H1 (cell line): ENCODE results near the gene PDE1C. TPM values are rescaled to one million over a fixed set of nuclear protein-coding genes. Genes with fewer than 3 reads are reported as not detected.

ENCODE experiments used
- CTCF ChIA-PET: fragments of 300-600 bp; sonication (Branson Sonifier 250); formaldehyde crosslinking; loops from one replicate; lab custom pipeline; 2021; ENCODE audit not compliant: partially characterized antibody; lab: Charles Lee
- POLR2A ChIA-PET: fragments of 300-600 bp; sonication (Branson Sonifier 250); formaldehyde crosslinking; loops from one replicate; lab custom pipeline; 2021; ENCODE audit warnings: inconsistent platforms; ENCODE audit not compliant: partially characterized antibody; lab: Charles Lee
- DNase-seq, 2 experiments: peaks; one replicate each; pipeline versions ENCODE4 v3.0.0 to v3.0.0-alpha.2; 2010 to 2022; ENCODE audit warnings: low spot score in 2 of 2, low read depth in 1 of 2, mixed read lengths in 1 of 2
- FAIRE-seq: peaks from 2 replicates; lab custom pipeline; 2011; peaks lifted over from hg19 to GRCh38; lab: Jason Lieb, UNC
- H2AFZ ChIP-seq: 2 replicates; pipeline ENCODE4 v1.8.1; 2012; ENCODE audit warnings: low read length, inconsistent platforms
- H2AK5ac ChIP-seq: 2 replicates; pipeline ENCODE4 v1.6.1; 2013; ENCODE audit warnings: low read depth, low read length
- H2BK120ac ChIP-seq: replicated peaks from 2 replicates; pipeline ENCODE3; 2013; ENCODE audit warnings: low read depth, low read length, inconsistent platforms
- H2BK12ac ChIP-seq: 2 replicates; pipeline ENCODE4 v1.6.1; 2013; ENCODE audit warnings: low read depth, low read length
- H2BK15ac ChIP-seq: 2 replicates; pipeline ENCODE4 v1.6.1; 2013; ENCODE audit warnings: low read length
- H2BK20ac ChIP-seq: 2 replicates; pipeline ENCODE4 v1.6.1; 2013; ENCODE audit warnings: low read length
- H2BK5ac ChIP-seq: 2 replicates; pipeline ENCODE4 v1.6.1; 2013; ENCODE audit warnings: low read depth, low read length
- H3K14ac ChIP-seq: 2 replicates; pipeline ENCODE4 v1.6.1; 2013; ENCODE audit warnings: inconsistent platforms; ENCODE audit not compliant: insufficient read length
- H3K18ac ChIP-seq: 2 replicates; pipeline ENCODE4 v1.6.1; 2013; ENCODE audit warnings: low read length; ENCODE audit errors: extremely low read depth
- H3K23ac ChIP-seq: 2 replicates; pipeline ENCODE4 v1.6.1; 2013; ENCODE audit warnings: inconsistent platforms; ENCODE audit not compliant: insufficient read length
- H3K23me2 ChIP-seq: 2 replicates; pipeline ENCODE4 v1.6.1; 2013; ENCODE audit warnings: low read depth, low read length
- H3K27ac ChIP-seq: 2 replicates; pipeline ENCODE4 v1.6.1; 2011; ENCODE audit warnings: low read depth, low read length, inconsistent platforms
- H3K27me3 ChIP-seq, 4 experiments: replicated peaks in 1 of 4; 1 replicate in 1 of 4; 2 replicates in 3 of 4; pipeline versions ENCODE4 v1.6.1 to v1.8.1; 2011 to 2013; ENCODE audit warnings: low read length in 3 of 4, mild to moderate bottlenecking in 3 of 4, inconsistent platforms in 2 of 4, mixed read lengths in 2 of 4, moderate library complexity in 1 of 4; ENCODE audit not compliant: control insufficient read depth in 3 of 4, insufficient read depth in 3 of 4; ENCODE audit errors: extremely low read depth in 1 of 4
- H3K36me3 ChIP-seq, 4 experiments: 2 replicates each; pipeline versions ENCODE4 v1.6.1 to v1.8.1; 2011 to 2013; ENCODE audit warnings: mild to moderate bottlenecking in 4 of 4, low read length in 3 of 4, moderate library complexity in 2 of 4, control low read depth in 1 of 4, inconsistent platforms in 1 of 4; ENCODE audit not compliant: insufficient read depth in 4 of 4, control insufficient read depth in 2 of 4
- H3K4ac ChIP-seq: replicated peaks from 2 replicates; pipeline ENCODE3; 2013; ENCODE audit warnings: low read length, low read depth, mixed read lengths, inconsistent platforms; ENCODE audit not compliant: insufficient read length
- H3K4me1 ChIP-seq, 4 experiments: replicated peaks in 1 of 4; 1 replicate in 1 of 4; 2 replicates in 3 of 4; pipeline versions ENCODE4 v1.6.1 to v1.8.1; 2011 to 2013; ENCODE audit warnings: low read length in 3 of 4, inconsistent platforms in 2 of 4, mixed read lengths in 1 of 4; ENCODE audit not compliant: insufficient read depth in 4 of 4, control insufficient read depth in 3 of 4
- H3K4me2 ChIP-seq, 2 experiments: 2 replicates each; pipeline versions ENCODE4 v1.6.1 to v1.8.1; 2011 to 2013; ENCODE audit warnings: low read depth in 2 of 2, low read length in 2 of 2, control low read depth in 1 of 2, inconsistent platforms in 1 of 2, mild to moderate bottlenecking in 1 of 2; ENCODE audit not compliant: insufficient read depth in 1 of 2
- H3K4me3 ChIP-seq, 4 experiments: fragments of 200-600, 300-600 bp in 1 of 4; sonication (generic), shearing (Covaris generic), sonication (Bioruptor Twin) in 1 of 4; 2 replicates each; pipeline versions ENCODE4 v1.5.1 to v1.8.1; 2011 to 2016; ENCODE audit warnings: low read length in 4 of 4, low read depth in 3 of 4, control low read depth in 2 of 4, inconsistent platforms in 2 of 4, mild to moderate bottlenecking in 2 of 4, mixed read lengths in 1 of 4, moderate library complexity in 1 of 4; ENCODE audit not compliant: insufficient read depth in 2 of 4; ENCODE audit errors: extremely low read depth in 1 of 4
- H3K56ac ChIP-seq: replicated peaks from 2 replicates; pipeline ENCODE3; 2013; ENCODE audit warnings: low read depth, mild to moderate bottlenecking, mixed read lengths, low read length, inconsistent platforms; ENCODE audit not compliant: insufficient read length
- H3K79me1 ChIP-seq: 2 replicates; pipeline ENCODE4 v1.6.1; 2013; ENCODE audit warnings: low read depth, low read length, control low read depth
- H3K79me2 ChIP-seq, 2 experiments: 2 replicates each; pipeline versions ENCODE4 v1.6.1 to v1.8.1; 2012 to 2013; ENCODE audit warnings: low read length in 2 of 2, mild to moderate bottlenecking in 2 of 2, inconsistent platforms in 1 of 2; ENCODE audit not compliant: insufficient read depth in 2 of 2, control insufficient read depth in 1 of 2
- H3K9ac ChIP-seq, 4 experiments: replicated peaks in 1 of 4; 1 replicate in 1 of 4; 2 replicates in 3 of 4; pipeline versions ENCODE4 v1.6.1 to v1.8.1; 2011 to 2013; ENCODE audit warnings: low read depth in 3 of 4, low read length in 3 of 4, control low read depth in 2 of 4, mild to moderate bottlenecking in 2 of 4, moderate library complexity in 2 of 4, inconsistent platforms in 1 of 4; ENCODE audit errors: extremely low read depth in 1 of 4
- H3K9me3 ChIP-seq, 2 experiments: 2 replicates each; pipeline versions ENCODE4 v1.6.1 to v1.8.1; 2012 to 2013; ENCODE audit warnings: mild to moderate bottlenecking in 2 of 2, moderate library complexity in 2 of 2, control low read depth in 1 of 2, inconsistent platforms in 1 of 2, low read depth in 1 of 2, low read length in 1 of 2, mixed read lengths in 1 of 2; ENCODE audit not compliant: insufficient read depth in 2 of 2
- H4K20me1 ChIP-seq, 2 experiments: replicated peaks in 1 of 2; 2 replicates each; pipeline versions ENCODE3 to v1.8.1; 2011 to 2013; ENCODE audit warnings: inconsistent platforms in 2 of 2, low read length in 2 of 2, mild to moderate bottlenecking in 1 of 2; ENCODE audit not compliant: insufficient read depth in 2 of 2, control insufficient read depth in 1 of 2
- H4K5ac ChIP-seq: 2 replicates; pipeline ENCODE4 v1.6.1; 2013; ENCODE audit warnings: low read length, low read depth, mixed read lengths, inconsistent platforms; ENCODE audit not compliant: insufficient read length
- H4K8ac ChIP-seq: 2 replicates; pipeline ENCODE4 v1.8.0; 2013; ENCODE audit warnings: mild to moderate bottlenecking, moderate library complexity, low read length, inconsistent platforms; ENCODE audit not compliant: insufficient read depth; ENCODE audit errors: extremely low read depth
- H4K91ac ChIP-seq: replicated peaks from 2 replicates; pipeline ENCODE3; 2013; ENCODE audit warnings: low read length, mixed read lengths, inconsistent platforms; ENCODE audit not compliant: insufficient read length
- CBX8 ChIP-seq: fragments of 300-800, 300-1000 bp; sonication (generic); IDR thresholded peaks from 2 replicates; pipeline ENCODE4 v1.7.1; 2016; ENCODE audit warnings: low read depth, low read length, borderline replicate concordance
- CTBP2 ChIP-seq: IDR thresholded peaks from 2 replicates; pipeline ENCODE4 v1.7.0; 2011; ENCODE audit warnings: borderline replicate concordance, mild to moderate bottlenecking, moderate library complexity, mixed read lengths, low read length; ENCODE audit not compliant: insufficient read depth, insufficient read length
- EGR1 ChIP-seq: IDR thresholded peaks from 2 replicates; pipeline ENCODE4 v1.6.1; 2011; ENCODE audit warnings: low read depth, low read length, borderline replicate concordance
- JUND ChIP-seq: IDR thresholded peaks from 2 replicates; pipeline ENCODE4 v1.6.1; 2011; ENCODE audit warnings: mild to moderate bottlenecking, improper control_type of control experiment, low read length
- MAX ChIP-seq: IDR thresholded peaks from 2 replicates; pipeline ENCODE4 v1.6.1; 2012; ENCODE audit warnings: inconsistent platforms
- TAF1 ChIP-seq: IDR thresholded peaks from 2 replicates; pipeline ENCODE4 v1.6.1; 2011; ENCODE audit warnings: mild to moderate bottlenecking, low read depth, low read length
- WGBS, 2 experiments: shearing (Covaris generic) in 1 of 2; methylation state at CpG; one replicate each; pipeline versions ENCODE4 v1.1.6 to v1.1.7; 2013 to 2015; ENCODE audit warnings: low lambda C conversion rate in 2 of 2, mixed read lengths in 2 of 2, inconsistent platforms in 1 of 2, low coverage in 1 of 2, missing lambda C conversion rate in 1 of 2; ENCODE audit not compliant: insufficient replicate concordance in 2 of 2, insufficient coverage in 1 of 2, insufficient read length in 1 of 2; ENCODE audit errors: extremely low coverage in 1 of 2, missing lambda C conversion rate in 1 of 2; 5-methylcytosine and 5-hydroxymethylcytosine counted together
- polyA plus RNA-seq, 7 experiments: library from polyadenylated mRNA; depleted of rRNA in 3 of 7; stranded (reverse) in 5 of 7; unstranded in 2 of 7; fragments of >200 nt in 5 of 7; fragments of 200-250 nt in 2 of 7; gene quantifications; 1 replicate in 5 of 7; 2 replicates in 1 of 7; 4 replicates in 1 of 7; pipeline versions ENCODE4 v1.2.1 to v1.2.3, GENCODE V29; 2011 to 2013; ENCODE audit warnings: missing spikeins in 2 of 7, mixed read lengths in 2 of 7
- total RNA-seq: library from RNA; stranded (reverse); fragmentation: NEBNext Ultra II Directional; extraction: Animal tissue kit (Norgen Biotek cat#: 25700); gene quantifications from 2 replicates; pipeline ENCODE4 v1.2.1, GENCODE V29; 2021

The PDE1C gene
- total and polyA plus RNA-seq, 2 of the 8 experiments (the other 6 are each of a cell fraction or from before 2014, with no cell fraction given), result 0.11 to 1.1 TPM

DNA sequence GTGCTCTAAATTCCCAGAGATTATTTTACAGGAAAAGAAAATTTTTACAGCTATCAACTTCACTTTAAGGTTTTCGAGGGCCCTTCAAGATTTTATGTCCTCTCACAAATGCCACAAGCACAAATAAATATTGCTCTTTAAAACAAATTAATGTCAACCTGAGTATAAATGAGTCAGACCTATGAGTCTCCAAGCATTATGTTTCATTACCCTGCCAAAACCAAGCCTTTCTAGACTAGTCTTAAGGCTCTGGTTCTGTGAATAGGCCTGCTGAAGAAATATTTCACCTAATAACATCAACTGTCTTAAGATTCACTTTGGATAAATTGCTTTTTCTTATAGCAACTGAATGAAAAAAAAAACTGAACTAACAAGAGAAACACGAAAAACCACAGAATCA lies 153.0 kb downstream of the PDE1C start:
- Histone ChIP-seq H2BK5ac (no peak overlapping the region), H3K56ac (no peak overlapping the region), H3K79me1 (no peaks in the 10 kb centered on the region), H2AK5ac (no peak overlapping the region), H3K14ac (no peak overlapping the region), H3K79me2 (no peaks in the 10 kb centered on the region), H3K4me1 (peaks cover 0 to 4% (median 0%) of the 10 kb centered on the region in 4 experiments; a peak in 1 of 7 replicates)
- CTCF ChIA-PET, result no interaction called here
- POLR2A ChIA-PET, result no interaction called here
- TF ChIP-seq CTBP2 (no peak), MAX (no peak), TAF1 (no peak), EGR1 (no peak), CBX8 (no peak), JUND (no peak)
- TF ChIP-seq, all 59 proteins: peak for 0
- Histone ChIP-seq H3K4me2 (no peak overlapping the region), H2AFZ (no peak overlapping the region), H4K20me1 (no peaks in the 10 kb centered on the region), H2BK120ac (no peak overlapping the region), H3K9me3 (no peaks in the 10 kb centered on the region), H3K23me2 (no peaks in the 10 kb centered on the region), H4K5ac (no peak overlapping the region), H3K4ac (no peak overlapping the region), H2BK15ac (no peak overlapping the region), H3K4me3 (no peak overlapping the region), H3K36me3 (no peaks in the 10 kb centered on the region), H3K18ac (no peak overlapping the region), H3K27ac (no peak overlapping the region), H3K23ac (no peak overlapping the region), H4K91ac (no peak overlapping the region), H3K9ac (no peak overlapping the region), H2BK12ac (no peak overlapping the region), H2BK20ac (no peak overlapping the region), H4K8ac (no peak overlapping the region), H3K27me3 (no peaks in the 10 kb centered on the region)
- FAIRE-seq, result no peak
- DNase-seq, result no peak
- 82% methylated on average over 2 of the region's 2 CpGs; no CpG with 5 or more reads in 1 of the 2 experiments for WGBS, 2 experiments
